Right ventricle myocardium inferior (tissue), 1 donor: Measurements from ENCODE around the gene KMT2B. TPM values are rescaled to one million over a fixed set of nuclear protein-coding genes. Genes with fewer than 3 reads are reported as not detected.

ENCODE experiments used
- ATAC-seq: fragments of 200-7000 bp; cut with Tn5 transposase; one replicate; pipeline ENCODE4 v1.9.1; 2020; ENCODE audit warnings: mild to moderate bottlenecking, moderate library complexity
- DNase-seq: peaks from one replicate; pipeline ENCODE4 v3.0.0; 2021; ENCODE audit errors: missing footprints
- intact Hi-C: fragments of 100-400 bp; cut with DNase I; formaldehyde crosslinking; loops from one replicate; pipeline ENCODE4 v1.11.0; 2022
- total RNA-seq: library from RNA; stranded (reverse); fragmentation: NEBNext Ultra II Directional; extraction: Animal tissue kit (Norgen Biotek cat#: 25700); gene quantifications from one replicate; pipeline ENCODE4 v1.2.1, GENCODE V29; 2021
- donor health status: DM: no; HTN: yes; CAD: no; lungs with severe emphysema.

The KMT2B gene
- total RNA-seq, 1 donor from 2014 or later: 12.7 TPM

GRCh38 chr19:35784503-35785338, 66.9 kb downstream of the KMT2B start:
- no peak for ATAC-seq
- intact Hi-C loops: no loop called here
- no peak for DNase-seq

- ATAC-seq: no peak
- no peak for DNase-seq
- intact Hi-C loops: no loop called here
Measured at GRCh38 chr19:35785339-35785627, 67.5 kb downstream of the KMT2B start.

GRCh38 chr19:35786299-35787160, 68.7 kb downstream of the KMT2B start:
- intact Hi-C loops: no loop called here
- no peak for DNase-seq
- ATAC-seq: no peak

- intact Hi-C loops: no loop called here
- ATAC-seq (no peak), DNase-seq (no peak)
Measured at GRCh38 chr19:35787227-35787799, 69.5 kb downstream of the KMT2B start.

Other genes starting within 250 kb of the KMT2B start
- not detected for gene KRTDAP, start 227.5 kb upstream of the KMT2B start, total RNA-seq
- gene DMKN, start 204.4 kb upstream of the KMT2B start, total RNA-seq: 3.4 TPM
- not detected for gene SBSN, start 189.7 kb upstream of the KMT2B start, total RNA-seq
- gene GAPDHS, start 184.5 kb upstream of the KMT2B start, total RNA-seq: not detected
- gene TMEM147, start 172.4 kb upstream of the KMT2B start, total RNA-seq: 84.6 TPM
- not detected for gene ATP4A, start 154.3 kb upstream of the KMT2B start, total RNA-seq
- gene PMIS2, start 131.8 kb upstream of the KMT2B start, total RNA-seq: not detected
- gene HAUS5, start 105.3 kb upstream of the KMT2B start, total RNA-seq: 5.2 TPM
- 51.5 TPM for gene RBM42, start 89.0 kb upstream of the KMT2B start, total RNA-seq
- 0.68 TPM for gene ETV2, start 76.3 kb upstream of the KMT2B start, total RNA-seq
- gene COX6B1, start 69.7 kb upstream of the KMT2B start, total RNA-seq: 1,537 TPM
- gene UPK1A, start 51.5 kb upstream of the KMT2B start, total RNA-seq: not detected
- not detected for gene ZBTB32, start 13.4 kb upstream of the KMT2B start, total RNA-seq
- gene IGFLR1, start 24.4 kb downstream of the KMT2B start, total RNA-seq: 5.1 TPM
- gene U2AF1L4, start 27.4 kb downstream of the KMT2B start, total RNA-seq: 19.5 TPM
- gene PSENEN, start 27.6 kb downstream of the KMT2B start, total RNA-seq: 44.7 TPM
- 8.2 TPM for gene LIN37, start 30.6 kb downstream of the KMT2B start, total RNA-seq
- gene HSPB6, start 39.0 kb downstream of the KMT2B start, total RNA-seq: 662 TPM
- 5.1 TPM for gene PROSER3, start 40.2 kb downstream of the KMT2B start, total RNA-seq
- gene ARHGAP33, start 57.6 kb downstream of the KMT2B start, total RNA-seq: 4.2 TPM
- gene PRODH2, start 94.8 kb downstream of the KMT2B start, total RNA-seq: not detected
- not detected for gene NPHS1, start 134.5 kb downstream of the KMT2B start, total RNA-seq
- not detected for gene KIRREL2, start 138.9 kb downstream of the KMT2B start, total RNA-seq
- 20.5 TPM for gene APLP1, start 150.6 kb downstream of the KMT2B start, total RNA-seq
- gene NFKBID, start 182.5 kb downstream of the KMT2B start, total RNA-seq: 2.1 TPM
- 6.3 TPM for gene HCST, start 184.5 kb downstream of the KMT2B start, total RNA-seq
- gene TYROBP, start 190.3 kb downstream of the KMT2B start, total RNA-seq: 34.5 TPM
- 8.4 TPM for gene LRFN3, start 218.4 kb downstream of the KMT2B start, total RNA-seq